ENCODE results near the gene SLC19A2.
"Not testable (repeated sequence)": the region's sequence is repeated elsewhere in the genome, so short reads cannot be mapped to it uniquely, and the experiment has no call there.

The SLC19A2 gene

DNA sequence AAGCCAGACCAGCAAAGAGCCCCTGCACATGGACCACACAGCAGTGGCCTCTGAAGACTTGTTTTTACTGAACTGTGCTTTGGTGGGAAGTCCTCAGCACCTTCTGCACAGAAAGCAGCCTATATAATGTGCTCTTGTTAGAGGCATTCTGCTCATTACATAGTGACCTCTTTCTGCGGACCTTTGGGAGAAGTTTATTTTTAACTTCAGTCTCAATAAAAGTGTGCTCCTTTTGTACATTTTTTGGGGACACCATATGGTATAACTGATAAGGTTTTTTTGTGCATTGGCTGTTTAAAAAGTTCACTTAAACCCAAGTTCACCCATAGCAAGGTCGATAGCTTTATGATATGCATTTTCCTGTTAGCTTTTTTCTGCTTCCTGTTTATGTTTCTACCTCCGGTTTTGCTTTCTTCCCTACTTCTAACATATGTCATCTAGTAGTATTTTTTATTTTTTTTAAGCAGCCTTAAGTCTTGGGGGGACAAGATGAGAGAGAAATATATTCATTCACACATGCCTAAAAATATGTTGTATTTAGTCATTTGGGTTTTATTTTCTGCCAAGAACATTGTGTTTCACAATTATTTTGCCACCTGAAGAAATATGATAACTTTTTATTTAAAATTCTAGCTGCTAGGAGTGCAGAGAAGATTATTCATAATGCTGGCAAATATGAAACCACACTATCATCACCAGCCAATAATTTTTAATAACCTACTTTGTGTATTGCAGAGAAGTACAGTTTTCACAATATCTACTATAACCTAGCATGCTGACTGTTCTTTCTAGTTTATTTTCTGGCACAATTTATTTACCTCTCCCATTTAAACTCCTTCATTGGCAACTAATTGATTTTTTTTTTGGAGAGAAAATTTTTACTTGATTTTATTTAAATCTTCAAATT lies 22.9 kb upstream of the SLC19A2 start:
- no peak for DNase-seq

- DNase-seq: no peak
These were observed 21.7 kb upstream of the SLC19A2 start for GRCh38 chr1:169507413-169507812.

DNA sequence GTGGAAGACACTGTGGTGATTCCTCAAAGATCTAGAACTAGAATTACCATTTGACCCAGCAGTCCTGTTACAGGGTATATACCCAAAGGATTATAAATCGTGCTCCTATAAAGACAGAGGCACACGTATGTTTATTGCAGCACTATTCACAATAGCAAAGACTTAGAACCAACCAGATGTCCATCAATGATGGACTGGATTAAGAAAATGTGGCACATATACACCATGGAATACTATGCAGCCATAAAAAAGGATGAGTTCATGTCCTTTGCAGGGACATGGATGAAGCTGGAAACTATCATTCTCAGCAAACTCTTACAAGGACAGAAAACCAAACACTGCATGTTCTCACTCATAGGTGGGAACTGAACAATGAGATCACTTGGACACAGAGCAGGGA lies 17.9 kb upstream of the SLC19A2 start:
- not testable (repeated sequence) for DNase-seq

DNA sequence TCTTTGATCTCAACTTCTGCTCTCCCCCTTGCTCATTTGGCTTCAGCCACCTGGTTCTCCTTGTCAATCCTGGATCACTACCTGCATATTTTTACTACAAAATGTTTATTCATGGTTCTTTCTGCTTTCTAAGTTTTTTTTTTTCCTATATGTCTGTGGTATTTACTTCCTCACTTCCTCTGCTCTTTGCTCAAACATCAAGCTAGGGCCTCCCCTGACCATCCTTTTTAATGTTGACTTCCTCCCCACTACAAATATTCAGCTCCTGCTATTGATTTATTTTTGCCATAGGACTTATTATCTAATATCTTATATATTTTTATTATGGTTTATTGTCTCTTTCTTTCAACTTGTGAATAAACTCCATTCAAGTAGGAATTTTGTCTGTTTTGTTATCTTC lies 14.1 kb upstream of the SLC19A2 start:
- DNase-seq: no peak

- DNase-seq: no peak
These were observed 11.6 kb upstream of the SLC19A2 start for GRCh38 chr1:169497317-169497716.

- no peak for DNase-seq
These were observed 10.2 kb upstream of the SLC19A2 start for GRCh38 chr1:169495916-169496315.

GRCh38 chr1:169495046-169495775 lies 9.5 kb upstream of the SLC19A2 start:
- no peak for DNase-seq

DNA sequence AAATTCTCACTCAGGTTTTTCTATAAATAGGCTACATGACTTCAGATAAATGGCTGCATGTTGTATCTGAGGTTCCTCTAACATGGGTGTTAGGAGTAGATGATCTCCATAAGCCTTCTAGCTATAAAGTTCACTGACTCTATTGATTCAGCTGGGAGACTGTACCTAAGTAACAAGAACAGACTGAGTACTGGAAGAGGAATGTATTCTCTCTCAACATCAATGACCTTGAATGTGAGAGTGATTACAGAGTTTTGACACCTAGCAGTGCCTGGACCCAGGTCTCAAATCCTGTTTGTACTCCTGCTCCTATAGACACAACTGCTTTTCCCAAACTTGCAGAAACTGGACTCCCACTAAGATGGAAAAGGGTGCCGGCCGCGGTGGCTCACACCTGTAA lies 8.6 kb upstream of the SLC19A2 start:
- DNase-seq: no peak

GRCh38 chr1:169493251-169493650 lies 7.5 kb upstream of the SLC19A2 start:
- no peak for DNase-seq

GRCh38 chr1:169491845-169492281 lies 6.1 kb upstream of the SLC19A2 start:
- no peak for DNase-seq

DNA sequence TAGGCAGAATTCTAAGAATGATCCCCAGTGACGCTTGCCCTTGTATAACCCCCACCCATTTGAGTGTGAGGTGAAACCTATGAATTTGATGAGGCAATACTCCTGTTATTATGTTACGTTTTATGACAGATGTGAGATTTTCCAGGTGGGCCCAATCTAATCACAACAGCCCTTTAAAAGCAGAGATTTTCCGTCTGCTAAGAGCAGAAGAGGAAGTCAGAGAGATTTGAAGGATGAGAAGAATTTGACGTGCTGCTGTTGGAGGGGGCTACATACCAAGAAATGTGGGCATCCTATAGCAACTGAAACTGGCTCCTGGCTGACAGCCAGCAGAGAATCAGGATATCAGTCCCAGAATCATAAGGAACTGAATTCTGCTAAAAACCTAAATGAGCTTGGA lies 2.4 kb upstream of the SLC19A2 start:
- no peak for DNase-seq

DNA sequence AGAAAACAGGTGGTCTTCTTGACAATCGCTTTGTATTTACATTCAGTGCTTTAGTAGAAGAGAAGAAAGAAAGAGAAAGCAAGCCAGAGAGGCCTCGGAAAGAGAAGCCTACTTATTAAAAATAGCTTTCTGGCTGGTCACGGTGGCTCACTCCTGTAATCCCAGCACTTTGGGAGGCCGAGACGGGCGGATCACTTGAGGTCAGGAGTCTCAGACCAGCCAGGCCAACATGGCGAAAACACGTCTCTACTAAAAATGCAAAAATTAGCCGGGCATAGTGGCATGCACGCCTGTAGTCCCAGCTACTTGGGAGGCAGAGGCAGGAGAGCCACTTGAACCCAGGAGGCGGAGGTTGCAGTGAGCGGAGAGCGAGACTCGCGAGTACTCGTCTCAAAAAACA lies 1.8 kb upstream of the SLC19A2 start:
- DNase-seq: no peak

DNA sequence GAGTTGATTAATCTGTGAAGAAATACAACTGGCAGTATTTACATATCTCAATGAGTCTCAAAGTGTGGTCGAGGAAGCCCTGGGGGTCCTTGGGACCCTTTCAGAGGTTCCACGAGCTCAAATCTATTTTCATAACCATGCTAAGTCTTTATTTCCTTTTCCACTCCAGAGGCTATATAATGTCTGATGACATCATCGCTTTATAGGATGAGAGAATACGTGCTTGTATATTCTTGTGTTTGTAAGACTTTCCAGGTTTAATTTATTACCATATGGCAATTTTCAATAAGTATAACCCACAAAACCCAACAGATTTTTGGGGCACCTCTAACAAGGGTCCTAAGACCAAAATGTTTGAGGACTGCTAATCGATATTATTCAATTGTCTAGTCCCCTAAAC lies 1.4 kb upstream of the SLC19A2 start:
- DNase-seq: no peak

DNA sequence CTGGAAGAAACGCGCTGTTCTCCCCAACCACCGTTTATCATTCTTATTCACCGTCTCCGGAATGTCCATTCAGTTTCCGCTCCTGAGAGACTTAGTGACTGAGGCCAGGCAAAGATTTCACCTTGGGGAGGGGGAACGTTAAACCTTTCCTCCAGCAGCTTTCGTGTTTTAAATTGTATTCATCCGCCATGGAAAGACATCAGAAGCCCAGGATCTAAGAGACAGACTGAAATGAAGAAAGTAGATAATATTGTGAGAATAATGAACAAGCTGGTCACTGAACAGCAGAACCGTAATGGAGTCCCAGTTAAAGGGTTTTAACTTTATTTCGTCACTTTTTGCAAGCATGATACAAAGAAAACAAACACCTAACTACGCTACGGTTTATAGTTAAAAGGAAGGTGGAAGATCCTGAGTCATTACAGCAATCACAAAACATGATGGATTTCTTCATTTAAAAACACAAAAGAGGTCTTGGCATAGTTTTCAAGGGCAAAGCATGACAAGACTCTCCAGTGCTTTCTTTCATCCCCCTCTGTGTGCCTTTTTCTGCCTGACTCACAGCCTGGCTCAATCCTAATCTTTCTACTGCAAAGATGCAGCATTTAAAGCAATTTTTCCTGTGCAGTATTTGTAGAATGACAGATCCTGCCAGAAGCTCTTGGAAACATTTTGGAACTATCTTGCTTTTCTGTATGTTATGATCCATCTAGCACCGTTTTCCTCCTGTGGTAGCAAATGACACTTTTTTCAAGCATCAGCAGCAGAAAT lies 722 bp upstream of the SLC19A2 start:
- DNase-seq: no peak

DNA sequence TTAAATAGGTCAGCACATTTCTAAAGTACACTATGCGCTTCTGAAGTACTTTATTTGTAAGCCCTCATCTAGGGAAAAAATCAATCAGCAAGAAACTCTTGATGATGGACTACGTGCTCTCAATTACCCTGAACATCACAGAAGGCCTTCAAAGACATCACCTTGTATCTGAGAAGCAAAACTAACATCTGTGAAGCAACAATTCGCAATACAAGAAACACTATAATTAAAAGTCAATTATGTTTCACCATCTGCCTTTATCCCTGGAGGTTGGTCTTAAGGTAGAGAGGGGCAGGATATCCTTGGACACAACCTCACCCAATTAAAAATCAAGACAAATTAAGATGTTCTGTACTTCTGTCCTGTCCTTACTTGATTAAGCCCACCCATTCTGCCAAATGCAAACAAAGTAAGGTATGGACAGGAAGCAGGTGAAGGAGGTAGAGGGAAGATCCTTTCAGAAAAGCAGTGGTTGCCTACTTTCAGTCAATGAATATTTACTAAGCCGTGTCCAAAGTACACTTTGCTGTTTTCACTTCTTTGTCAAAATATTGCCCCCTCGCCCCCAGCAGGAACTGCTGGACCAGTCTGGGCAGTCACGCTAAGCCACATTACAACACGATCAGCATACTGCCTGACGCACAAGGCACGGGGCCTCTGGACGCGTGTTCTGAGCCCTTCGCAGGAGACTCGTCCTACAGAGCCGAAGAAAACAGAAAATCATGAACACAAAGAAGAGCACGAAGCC lies 887 bp downstream of the SLC19A2 start:
- no peak for DNase-seq

DNA sequence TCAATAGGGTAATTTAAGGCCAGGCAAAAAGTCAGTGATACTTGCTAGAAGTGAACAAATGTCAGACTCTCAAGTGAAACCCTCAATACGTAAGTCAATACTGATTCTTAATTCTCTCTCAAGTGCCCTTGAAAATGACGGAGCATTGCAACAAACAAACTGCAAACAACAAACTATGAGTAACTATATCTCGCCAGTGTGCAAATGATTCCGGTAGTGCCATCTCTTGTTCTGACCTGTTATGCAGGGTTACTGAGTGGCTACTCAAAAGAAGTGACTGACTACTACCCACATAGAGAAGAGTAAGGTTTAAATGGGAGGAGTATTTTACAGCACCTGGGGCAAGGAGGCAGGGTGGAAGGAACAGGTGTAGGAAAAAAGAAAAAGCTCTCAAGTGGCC lies 1.6 kb downstream of the SLC19A2 start:
- peak; percentile 59 for DNase-seq

GRCh38 chr1:169483500-169483966 lies 2.2 kb downstream of the SLC19A2 start:
- DNase-seq: peak; percentile 54

DNA sequence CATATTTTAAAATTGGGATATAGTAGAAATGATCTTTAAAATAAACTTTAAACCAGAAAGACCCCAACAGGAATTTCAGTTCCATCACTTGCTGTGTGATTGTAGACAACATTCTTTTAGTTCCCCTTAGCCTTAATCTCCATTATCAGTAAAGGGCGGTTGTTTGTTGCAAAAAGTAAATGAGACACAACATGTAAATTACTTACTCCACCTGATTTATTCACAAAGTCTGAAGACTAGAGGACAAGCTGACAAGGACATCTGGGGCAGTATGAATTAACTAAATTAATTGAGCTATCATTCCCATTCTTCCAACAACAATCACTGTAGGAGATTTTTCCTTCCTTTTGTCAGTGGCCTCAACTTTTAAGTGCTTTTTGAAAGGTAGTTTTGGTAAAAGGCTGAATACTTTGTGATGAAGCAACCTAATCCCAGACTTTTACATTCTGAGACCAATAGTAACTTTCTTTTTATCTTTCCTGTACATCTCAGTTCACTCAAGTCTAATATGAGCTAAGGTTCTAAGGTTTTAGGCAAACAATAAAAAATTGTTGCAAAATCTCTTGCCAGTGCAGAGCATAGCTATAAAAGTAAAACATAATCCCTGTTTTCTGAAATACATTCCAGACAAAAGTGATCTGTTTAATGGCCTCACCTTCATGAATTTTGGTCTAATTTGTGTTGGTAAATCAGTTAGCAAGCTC lies 6.2 kb downstream of the SLC19A2 start:
- no peak for DNase-seq

- DNase-seq: no peak
These were observed 7.6 kb downstream of the SLC19A2 start for GRCh38 chr1:169478094-169478672.

DNA sequence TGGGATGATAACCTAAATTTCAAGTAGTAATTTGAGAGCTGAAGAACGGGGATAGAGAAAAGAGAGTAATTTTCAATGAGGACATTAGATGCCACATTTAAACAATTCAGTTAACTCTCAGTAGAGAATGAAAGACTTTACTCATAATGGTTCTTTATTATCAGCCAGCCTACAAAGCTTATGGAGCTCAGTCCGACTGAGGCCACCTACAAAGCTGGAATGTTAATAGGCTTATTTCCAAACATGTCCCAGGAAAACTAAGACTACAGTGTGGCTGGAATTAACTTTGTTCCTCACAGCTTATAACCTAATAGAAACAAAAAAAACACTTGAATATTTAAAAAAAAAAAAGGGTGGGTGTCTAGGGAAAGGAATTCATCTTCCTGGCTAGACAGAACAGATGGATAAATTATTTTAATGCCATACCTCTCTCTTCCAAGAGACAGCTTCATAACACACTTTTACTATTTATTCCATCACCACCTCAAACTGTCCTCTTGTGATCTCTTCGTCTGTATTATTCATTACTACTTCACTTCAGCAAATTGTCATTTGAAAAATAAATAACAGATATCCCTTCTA lies 9.8 kb downstream of the SLC19A2 start:
- no peak for DNase-seq

All from NCI-H2029 (cell line).